Activated CD8-positive, alpha-beta memory T cell treated with anti-CD3 and anti-CD28 coated beads, Interleukin-2, amount 50 U/mL, for 24 hours (primary cell): ENCODE measurements around the gene TOX2.

Experiments used
- DNase-seq: peaks from one replicate; pipeline ENCODE4 v3.0.0-alpha.2; 2020; ENCODE audit errors: extremely low read depth

The TOX2 gene

DNA sequence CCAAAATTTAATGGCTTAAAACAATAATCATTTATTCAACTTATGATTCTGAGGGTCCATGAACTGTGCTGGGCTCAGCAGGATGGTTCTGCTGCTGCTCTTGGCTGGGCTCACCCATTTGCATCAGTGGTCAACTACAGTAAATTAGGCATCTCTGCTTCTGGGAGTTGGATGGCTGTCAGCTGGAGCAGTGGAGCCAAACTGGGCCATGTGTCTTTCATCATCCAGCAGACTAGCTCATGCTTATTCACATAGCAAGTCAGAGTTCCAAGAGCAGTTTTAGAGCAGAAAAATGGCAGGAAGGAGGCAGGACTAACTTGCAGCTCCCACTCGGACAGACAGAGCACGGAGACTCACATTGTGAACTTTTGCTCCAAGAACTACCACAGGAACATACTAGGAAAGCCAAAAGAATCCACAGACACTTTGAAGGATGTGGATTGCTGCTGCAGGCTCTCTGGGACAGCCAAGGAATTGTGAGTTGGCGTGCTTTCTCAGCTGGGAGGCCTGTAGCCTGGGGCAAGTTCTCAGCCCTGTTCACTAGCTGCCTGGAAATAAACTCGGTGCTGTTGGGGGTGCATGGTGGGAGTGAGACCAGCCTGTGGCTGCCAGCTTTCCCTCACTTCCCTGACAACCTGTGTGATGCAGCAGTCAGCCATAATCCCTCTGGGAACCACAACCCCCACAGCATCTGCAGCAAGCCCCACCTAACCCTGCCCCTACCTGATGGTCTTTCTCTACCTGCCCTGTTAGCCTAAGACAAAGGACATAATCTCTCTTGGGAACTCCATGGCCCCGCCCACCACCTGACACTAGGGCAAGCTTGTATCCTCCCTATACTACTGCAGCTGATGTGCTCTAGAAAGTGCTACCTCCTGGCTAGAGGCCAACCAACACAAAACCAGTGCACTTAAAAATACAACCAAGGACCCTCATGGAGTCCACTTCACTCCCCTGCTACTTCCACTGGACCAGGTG lies 143.3 kb downstream of the TOX2 start:
- DNase-seq = no peak

DNA sequence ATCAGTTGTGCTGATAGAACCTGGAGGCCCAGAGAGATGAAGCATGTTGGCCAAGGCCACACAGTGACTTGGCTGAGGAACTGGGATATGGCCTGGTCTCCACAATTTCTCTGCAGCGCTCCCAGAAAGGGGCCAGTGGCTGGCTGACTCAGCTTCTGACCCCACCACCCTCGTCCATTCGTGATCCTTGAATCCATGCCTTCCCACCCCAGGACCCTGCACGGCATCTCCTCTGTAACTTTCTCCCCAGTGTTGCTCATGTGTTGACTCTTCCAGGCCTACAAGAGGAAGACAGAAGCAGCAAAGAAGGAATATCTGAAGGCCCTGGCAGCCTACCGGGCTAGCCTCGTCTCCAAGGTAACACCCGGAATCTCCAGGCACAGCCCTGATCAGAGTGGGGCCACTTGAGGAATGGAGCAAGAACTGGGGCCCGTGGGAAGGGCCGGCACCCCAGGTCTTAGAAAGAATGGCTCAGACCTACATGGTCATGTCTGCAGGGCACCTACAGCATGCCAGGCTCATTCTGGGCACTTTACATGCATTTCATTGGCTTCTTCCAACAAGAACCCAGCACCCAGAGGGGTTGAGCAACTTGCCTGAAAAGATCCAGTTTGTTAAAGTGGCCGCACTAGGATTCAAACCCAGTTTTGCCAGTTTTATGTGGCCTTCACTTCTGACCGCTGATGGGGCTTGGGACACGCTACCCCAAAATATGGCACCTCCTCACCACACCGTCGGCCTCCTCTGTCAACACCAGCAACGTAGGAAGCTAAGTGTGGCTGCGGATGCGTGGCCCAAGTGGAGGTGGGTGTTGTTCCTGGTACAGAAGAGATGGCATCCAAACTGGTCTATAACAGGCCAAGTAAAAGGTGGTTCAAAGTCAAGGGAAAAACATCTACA lies 150.1 kb downstream of the TOX2 start:
- DNase-seq = no peak

DNA sequence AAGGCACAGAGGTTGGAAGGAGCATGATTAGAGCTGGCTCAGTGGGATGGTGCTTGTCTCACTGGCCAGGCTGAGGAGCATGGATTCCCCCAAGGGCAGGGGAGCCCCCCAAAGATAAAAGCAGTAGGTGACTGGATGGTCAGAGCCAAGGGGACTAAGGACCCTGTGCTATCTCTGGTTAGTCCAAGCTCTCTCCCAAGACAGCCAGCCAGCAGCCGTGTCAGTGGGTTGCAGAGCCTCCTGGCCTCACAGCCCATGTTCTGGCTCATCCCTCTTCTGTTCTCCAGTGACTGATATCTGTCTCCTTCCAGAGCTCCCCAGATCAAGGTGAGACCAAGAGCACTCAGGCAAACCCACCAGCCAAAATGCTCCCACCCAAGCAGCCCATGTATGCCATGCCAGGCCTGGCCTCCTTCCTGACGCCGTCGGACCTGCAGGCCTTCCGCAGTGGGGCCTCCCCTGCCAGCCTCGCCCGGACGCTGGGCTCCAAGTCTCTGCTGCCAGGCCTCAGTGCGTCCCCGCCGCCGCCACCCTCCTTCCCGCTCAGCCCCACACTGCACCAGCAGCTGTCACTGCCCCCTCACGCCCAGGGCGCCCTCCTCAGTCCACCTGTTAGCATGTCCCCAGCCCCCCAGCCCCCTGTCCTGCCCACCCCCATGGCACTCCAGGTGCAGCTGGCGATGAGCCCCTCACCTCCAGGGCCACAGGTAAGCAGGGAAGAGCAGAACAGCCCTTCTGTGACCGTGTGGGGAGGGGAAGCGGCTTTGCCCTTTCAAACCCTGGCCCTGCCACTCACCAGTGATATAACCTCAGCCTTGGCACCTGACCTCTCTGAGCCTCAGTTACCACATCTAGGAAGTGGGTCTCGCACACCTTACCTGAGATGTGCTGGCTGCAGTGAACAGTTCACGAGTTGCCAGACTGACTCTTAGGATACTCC lies 151.0 kb downstream of the TOX2 start:
- DNase-seq = no peak

DNA sequence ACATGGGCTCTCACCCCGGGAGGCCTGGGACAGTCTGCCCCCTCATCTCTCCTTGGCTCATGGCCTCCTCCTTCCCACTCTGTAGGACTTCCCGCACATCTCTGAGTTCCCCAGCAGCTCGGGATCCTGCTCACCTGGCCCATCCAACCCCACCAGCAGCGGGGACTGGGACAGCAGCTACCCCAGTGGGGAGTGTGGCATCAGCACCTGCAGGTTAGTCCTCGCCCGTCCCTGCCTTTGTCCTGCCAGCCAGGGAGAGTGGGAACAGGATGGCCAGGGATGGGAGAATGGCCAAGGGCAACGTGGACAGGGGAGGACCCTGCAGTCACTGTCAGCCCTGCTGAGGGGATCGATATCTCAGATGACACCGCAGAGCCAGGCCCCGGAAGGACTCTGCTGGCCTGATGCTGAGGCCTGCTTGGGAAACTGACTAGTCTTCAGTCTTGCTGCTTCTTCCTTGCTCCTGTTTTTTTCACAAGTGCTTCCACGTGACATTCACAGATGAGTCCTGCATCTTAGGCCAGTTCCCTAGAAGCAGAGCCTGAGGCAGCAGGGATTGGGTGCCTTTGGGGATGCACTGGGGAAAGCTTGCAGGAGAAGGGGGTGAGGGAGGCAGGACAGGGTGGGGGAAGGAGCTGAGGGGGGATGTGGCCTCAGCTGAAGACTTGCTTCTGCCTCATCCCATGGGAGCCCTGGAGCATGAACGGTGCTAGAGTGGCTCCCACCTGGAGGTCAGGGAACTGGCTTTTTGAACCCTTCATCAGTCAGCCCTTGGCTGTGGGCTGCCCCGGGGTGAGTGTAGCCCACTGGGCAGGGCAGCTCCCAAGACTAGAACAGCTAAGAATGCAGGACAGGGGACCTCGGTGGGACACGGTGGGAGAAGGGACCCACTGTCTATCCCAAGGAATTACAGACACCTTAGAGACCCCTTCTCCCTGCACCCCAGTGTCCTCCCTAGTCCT lies 152.3 kb downstream of the TOX2 start:
- no peak for DNase-seq

DNA sequence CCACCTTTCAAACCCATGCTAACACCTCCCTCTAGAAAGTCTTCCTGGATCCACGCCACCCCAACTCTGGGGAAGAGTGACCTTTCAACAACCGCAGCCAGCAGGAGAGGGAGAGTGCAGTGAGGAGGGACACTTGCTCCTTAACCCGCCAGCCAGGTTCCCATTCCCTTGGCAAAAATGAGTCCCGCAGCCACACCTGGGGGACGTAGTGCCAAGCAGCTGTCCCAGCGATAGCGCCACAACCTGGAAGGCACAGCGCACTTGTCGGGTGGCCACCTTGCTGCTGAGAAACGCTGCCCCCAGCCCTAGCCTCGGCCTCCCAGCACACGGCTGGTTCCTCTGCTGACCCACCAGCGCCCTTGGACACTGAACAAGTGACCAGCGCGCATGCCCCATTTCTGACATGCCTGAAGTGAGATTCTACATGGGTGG lies 153.0 kb downstream of the TOX2 start:
- DNase-seq = no peak

DNA sequence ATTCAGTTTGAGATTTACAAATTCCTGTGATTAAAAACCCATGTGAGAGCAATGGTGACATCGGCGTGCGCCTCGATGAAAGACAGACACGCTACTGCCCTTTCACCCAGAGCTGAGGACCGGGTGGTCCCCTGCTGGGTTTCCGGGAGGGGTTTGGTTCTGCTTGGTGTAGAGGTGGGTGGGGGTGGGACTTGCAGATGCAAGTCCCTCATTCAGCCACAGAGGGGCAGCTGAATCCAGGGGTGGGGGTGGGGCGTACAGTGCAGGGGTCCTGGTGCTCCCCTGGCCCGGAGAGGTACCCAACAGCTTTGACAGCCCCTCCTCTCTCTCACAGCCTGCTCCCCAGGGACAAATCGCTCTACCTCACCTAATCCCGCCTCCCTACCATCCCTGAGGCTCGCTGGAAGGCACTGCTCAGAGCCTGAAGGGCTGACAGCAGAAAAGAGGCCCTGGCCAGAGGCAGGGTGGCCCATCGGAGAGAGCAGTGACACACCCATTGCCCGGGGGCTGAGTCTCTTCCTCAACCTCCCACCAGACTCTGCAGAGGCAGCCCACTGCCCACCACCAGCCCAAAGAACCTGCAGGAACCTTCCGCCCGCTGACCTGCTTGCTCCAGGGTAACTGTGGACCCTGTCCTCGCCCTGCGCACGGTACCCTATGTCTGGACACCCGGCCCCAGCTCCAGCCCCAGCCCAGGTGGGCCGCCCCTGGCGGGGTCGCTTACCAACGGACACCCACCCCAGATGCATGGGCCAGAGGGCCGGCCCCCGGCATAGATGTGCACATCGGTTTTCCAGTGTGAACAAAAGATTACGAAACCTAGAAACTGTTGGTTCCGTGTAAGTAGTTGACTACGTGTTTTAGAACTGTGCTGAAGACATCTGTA lies 153.9 kb downstream of the TOX2 start:
- no peak for DNase-seq

DNA sequence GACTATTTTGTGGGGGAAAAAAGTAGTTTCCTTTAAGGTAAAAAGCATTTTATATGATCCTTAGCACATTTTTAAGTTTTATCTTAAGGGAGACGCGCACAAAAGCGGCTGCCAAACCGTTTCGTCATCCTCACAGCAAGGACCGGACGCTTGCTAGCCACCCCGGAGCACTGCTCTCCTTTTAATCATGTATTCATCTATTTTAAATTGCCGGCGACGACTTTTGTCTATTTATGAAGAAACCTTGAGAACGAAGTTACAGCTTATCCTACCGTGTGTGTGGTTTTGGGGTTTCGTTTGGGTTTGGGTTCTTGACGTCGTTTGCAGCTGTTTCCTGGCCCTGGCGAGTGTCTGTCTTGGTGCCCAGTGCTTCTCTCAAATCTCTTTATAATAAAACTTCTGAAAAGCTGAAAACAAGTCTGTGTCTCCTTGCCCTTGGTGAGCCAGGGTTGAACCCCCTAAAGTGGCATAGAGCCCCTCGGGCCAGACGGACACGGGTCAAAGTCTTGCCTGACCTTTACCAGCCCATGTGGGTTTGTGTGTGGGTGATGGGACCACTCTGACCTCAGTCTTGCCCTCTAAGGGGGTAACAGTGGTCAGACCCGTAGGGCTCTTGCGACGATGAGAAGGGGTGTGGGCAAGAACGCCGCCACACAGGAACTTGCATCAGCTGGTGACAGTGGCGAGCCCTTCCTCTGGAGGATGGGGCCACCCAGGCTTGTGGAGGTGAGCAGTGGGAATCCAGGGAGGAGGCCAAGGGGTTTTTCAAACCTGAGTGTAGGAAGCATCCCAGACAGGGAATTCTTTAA lies 154.8 kb downstream of the TOX2 start:
- DNase-seq = peak; percentile 25

DNA sequence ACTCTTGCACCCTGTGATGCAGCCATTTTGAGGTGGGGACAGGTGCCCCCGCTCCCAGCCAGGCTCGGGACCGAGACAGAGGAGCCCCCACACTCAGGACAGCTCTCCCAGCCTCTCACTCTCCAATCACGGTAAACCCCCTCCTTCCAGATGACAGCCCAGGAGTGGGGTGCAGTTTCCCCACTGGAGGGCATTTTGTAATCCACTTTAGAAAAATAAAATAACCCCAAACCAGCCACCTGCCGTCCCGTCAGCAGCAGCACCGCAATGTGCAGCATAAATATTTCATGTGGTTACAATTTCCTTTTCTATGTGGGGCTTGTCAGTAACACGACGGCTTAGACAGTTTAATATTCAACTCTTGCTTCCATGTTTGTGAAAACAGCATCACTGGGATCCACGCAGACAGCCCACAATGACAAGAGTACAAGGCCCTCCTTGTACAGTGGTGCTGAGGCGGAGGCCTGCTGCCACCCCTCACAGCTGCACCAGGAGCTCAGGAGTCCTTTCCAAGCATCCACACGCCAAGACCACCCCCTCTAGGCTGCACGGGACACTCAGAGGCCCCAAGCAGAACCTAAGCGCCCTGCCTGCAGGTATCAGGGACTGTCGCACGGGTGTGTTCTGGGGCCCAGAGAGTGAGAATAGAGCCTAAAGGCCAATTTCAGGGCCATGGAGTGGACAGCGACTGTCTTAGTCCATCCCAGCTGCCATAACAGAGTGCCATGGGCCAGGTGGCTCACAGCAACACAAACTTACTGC lies 155.7 kb downstream of the TOX2 start:
- no peak for DNase-seq

DNA sequence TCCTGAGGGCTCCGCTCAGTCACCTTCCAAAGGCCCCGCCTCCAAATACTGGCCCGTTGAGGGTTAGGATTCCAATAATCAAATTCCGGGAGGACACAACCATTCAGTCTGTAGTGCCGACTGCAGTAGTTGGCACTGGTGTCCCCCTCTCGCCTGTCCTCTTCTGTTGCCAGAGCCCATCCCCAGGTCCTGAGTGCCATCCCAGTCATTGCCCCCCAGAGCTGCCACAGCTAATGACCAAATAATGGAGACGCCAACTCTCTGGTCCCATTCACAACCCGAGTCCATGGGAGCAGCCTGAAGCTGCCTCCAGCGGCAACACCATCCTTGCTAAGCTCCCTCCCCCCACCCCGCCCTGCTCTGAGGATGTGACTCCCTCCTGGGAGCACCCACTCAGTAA lies 156.4 kb downstream of the TOX2 start:
- no peak for DNase-seq

DNA sequence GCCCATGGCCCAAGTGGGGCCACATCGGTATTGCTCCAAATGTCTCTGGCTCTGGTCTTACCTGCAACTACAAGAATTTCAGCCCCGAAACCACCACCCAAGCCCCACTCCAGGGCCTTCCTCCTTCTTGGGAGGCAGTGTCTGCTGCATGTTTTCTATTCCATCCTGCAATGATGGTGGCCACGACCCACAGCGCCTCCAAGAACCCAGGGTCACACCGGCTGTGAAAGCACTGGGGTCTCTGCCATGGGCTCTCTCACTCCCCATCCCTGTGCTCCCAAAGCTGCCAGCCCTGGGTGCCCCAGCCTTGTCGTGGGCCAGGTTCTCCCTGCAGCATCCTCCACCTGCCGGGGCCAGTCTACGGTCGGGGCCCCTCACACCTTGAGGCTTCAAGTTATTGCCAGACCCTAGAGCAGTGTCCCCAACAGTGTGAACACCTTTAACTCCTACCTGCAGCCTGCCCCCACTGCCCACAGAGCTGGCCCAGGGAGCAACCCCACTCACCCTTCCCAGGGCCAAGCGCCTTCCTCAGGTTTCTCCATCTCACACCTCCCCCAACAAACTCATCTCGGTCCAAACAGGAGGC lies 157.0 kb downstream of the TOX2 start:
- no peak for DNase-seq

DNA sequence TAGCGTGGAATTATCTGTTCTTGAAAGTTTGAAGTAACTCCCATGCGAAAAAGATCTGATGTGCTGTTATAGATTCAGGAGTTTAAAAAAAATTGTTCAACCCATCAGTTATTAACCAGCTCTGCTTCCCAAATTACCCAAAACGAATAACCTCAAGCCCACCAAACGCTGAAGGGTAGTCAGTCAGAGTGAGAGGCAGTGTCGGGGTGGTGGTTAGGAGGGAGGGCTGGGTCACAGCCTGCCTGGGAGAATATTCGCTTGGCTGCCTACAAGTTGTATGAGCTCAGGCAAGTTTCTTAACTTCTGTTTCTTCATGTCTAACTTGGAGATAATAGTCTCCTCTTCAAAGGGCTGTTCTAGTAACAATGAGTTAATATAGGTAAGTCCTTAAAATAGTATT lies 157.7 kb downstream of the TOX2 start:
- no peak for DNase-seq

DNA sequence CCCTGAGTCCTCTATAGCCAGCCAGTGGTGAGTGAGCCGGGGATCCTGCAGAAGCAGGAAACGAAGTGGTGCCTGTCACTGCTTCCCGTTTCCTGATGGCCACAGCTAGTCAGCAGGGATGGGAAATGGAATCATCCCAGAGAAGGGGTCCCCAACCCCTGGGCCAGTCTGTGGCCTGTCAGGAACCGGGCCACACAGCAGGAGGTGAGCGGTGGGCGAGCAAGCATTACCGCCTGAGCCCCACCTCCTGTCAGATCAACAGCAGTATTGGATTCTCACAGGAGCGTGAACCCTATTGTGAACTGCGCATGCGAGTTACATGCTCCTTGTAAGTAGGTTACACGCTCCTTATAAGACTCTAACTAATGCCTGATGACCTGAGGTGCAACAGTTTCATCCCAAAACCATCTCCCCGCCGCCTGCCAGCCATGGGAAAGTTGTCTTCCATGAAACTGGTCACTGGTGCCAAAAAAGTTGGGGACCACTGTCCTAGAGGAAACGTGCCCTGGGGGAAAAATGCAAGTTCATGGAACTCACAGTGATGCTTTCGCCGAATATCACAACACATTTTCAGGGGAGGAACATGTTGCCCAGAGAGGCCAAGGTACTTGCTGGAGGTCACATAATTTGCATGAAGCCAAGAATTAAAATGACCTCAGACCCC lies 158.5 kb downstream of the TOX2 start:
- no peak for DNase-seq

DNA sequence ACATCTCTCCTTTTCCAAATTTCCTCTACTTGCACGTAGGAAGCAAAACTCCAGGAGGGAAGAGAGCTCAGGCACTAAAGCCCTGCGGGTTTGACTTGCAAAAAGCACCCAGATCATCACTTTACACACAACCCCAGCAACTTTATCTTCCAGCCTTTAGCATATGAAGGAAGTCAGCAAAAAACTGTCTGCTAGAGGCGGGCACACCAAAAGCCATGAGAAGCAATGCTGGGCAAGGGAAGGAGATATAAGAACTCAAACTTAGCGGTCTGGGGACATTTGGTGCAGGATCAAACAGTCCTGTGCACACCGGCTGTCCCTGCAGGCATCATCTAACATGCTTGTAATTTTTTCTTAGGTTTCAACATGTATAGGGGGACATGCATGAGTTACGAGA lies 159.0 kb downstream of the TOX2 start:
- no peak for DNase-seq

DNA sequence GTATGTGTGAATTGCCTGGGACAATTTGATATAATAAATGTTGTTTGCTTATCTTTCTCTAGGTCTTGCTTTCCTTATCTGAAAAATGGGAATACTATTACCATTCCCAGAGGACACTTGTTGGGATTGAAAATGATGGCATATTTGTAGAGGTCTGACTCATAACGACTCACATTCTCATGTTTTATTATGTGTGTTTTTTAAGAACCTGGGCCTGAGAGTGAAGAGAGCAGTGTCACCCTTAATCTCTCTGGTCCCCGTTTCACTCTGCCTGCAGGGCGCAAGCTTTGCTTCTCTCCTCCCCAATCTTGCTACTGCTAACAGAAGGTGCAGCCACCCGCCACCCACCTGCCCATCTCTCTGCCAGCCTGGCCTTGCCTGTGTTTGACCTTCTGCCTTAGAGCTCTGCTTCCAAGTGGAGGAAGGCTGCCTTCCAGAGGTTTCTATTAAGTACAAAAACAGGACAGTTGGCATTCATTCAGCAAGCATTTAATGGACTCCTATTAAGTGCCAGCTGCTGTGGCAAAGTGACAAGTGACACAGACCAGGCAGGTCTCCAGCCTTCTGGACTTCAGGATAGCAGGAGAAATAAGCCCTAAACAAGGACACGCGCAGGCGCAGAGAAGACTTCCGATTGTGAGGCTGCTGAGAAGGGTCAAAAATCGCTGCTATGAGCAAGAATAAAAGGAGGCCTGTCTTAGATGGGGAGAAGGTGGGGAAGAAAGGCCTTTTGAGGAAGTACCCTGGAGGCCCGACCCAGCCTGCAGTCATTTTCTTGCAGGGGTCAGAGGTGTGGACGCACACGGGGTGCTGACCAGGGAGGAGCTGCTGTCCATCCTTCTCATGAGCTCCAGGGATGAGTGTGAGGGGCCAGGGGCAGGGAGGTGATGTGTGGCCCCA lies 159.8 kb downstream of the TOX2 start:
- DNase-seq = no peak

DNA sequence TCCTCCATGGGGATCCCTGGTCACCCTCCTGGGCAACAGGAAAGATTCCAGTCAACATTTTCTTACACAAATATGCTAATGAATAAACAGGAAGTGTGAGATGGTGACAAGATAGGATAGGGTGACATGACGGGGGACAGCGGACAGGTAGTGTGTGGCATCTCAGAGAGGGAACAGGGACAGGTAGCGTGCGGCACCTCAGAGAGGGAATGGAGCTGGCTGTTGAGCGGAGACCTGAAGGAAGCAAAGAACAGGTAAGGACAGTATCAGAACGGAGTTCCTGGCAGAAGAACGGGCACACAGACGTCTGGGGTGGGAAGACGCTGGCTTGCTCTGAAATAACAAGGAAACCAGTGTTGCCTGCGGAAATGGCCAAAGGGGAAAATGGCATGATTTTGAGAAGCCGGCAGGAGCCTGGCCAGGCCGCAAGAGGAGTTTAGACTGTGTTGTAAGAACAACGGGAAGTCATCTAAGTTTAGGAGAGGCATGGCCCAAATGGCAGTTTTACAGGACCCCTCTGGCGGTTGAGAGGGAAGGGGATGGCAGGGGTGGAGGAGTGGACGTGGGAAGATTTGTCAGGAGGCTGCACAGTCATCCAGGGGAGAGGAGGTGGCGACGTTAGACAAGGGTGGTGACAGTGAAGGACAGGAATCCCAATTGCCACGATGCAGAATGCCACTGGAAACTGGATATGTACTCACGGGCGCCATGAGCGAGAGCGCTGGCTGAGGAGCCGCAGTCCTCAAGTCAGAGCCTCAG lies 160.7 kb downstream of the TOX2 start:
- no peak for DNase-seq
